ENCODE data around the gene TXNRD2. TPM values are rescaled to one million over a fixed set of nuclear protein-coding genes. Genes with fewer than 3 reads are reported as not detected.

The TXNRD2 gene
- total and polyA plus RNA-seq, 2 experiments from 2014 or later: 11.2 to 12.4 TPM

DNA sequence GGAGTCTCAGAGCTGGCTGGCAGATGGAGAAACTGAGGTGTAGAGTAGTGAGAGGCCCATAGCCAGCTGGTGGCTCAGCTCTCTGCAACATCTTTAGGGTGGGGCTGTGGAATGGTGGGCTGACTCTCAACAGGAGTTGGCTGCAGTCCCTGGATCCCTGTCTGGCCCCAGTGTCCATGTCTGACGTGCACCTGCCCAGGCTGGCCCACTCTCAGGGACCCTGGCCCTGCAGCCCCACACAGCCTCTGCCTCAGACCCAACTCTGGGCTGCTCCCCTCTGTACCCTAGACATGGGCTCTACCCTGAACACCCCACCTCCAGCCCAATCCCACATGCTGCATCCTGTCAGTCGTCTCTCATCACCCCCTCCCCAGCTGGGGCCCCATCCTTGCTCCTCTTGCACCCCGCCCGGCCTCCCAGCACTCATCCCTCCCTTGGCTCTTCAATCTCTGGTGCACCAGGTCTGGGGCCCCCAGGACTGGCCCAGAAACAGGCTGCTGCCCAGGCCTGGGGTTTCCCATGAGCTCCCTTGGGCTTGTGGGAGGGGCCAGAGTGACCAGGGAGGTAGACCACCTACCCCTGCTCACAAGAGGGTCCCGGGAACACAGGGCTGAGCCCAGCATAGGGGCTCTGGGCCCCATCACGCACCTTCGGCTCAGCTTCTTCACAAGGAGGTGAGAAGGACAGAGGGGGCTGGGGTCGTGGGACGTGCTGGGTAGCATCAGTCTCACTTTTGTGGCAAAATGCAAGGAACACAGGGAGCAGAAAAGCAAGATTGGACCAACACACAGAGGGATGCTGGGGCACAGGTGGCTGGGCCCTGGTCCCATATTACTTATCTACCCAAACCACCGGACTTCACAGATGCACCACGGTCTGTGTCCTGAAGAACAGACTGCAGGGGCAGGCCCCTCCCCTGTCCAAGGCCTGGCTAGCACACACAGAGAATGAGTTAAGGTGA is 43.5 kb upstream of the TXNRD2 start:
- peaks cover 8% of the 10 kb centered on the region; the same call in 1 of the 2 replicates for H3K4me1 ChIP-seq (ENCODE audit: insufficient read depth)
- no peaks in the 10 kb centered on the region for H3K9me2 ChIP-seq (ENCODE audit: insufficient read depth)
- H4K20me1 ChIP-seq (replicated peaks; ENCODE audit: insufficient read depth): no peaks in the 10 kb centered on the region; the same call in 1 of the 2 replicates
- peaks cover 9% of the 10 kb centered on the region for H3K79me2 ChIP-seq (replicated peaks; ENCODE audit: insufficient read depth)
- peak overlapping the region; percentile 52 for H3K4me3 Mint-ChIP-seq
- no peaks in the 10 kb centered on the region for H3K36me3 ChIP-seq (ENCODE audit: insufficient read depth)
- TF ChIP-seq NANOG (IDR thresholded peaks at IDR 0.05; ENCODE audit: borderline replicate concordance) (no peak), CREB1 (CRISPR knock-in tag; IDR thresholded peaks at IDR 0.05; ENCODE audit: low read depth) (no peak), JUNB (IDR thresholded peaks at IDR 0.05; ENCODE audit: unreplicated experiment) (no peak), ZNF331 (CRISPR knock-in tag; IDR thresholded peaks at IDR 0.05; ENCODE audit: low read depth) (no peak), STAT1 (IDR thresholded peaks at IDR 0.05; ENCODE audit: unreplicated experiment) (no peak), ZNF114 (CRISPR knock-in tag; IDR thresholded peaks at IDR 0.05) (no peak)
- TF ChIP-seq, protein P1, sequence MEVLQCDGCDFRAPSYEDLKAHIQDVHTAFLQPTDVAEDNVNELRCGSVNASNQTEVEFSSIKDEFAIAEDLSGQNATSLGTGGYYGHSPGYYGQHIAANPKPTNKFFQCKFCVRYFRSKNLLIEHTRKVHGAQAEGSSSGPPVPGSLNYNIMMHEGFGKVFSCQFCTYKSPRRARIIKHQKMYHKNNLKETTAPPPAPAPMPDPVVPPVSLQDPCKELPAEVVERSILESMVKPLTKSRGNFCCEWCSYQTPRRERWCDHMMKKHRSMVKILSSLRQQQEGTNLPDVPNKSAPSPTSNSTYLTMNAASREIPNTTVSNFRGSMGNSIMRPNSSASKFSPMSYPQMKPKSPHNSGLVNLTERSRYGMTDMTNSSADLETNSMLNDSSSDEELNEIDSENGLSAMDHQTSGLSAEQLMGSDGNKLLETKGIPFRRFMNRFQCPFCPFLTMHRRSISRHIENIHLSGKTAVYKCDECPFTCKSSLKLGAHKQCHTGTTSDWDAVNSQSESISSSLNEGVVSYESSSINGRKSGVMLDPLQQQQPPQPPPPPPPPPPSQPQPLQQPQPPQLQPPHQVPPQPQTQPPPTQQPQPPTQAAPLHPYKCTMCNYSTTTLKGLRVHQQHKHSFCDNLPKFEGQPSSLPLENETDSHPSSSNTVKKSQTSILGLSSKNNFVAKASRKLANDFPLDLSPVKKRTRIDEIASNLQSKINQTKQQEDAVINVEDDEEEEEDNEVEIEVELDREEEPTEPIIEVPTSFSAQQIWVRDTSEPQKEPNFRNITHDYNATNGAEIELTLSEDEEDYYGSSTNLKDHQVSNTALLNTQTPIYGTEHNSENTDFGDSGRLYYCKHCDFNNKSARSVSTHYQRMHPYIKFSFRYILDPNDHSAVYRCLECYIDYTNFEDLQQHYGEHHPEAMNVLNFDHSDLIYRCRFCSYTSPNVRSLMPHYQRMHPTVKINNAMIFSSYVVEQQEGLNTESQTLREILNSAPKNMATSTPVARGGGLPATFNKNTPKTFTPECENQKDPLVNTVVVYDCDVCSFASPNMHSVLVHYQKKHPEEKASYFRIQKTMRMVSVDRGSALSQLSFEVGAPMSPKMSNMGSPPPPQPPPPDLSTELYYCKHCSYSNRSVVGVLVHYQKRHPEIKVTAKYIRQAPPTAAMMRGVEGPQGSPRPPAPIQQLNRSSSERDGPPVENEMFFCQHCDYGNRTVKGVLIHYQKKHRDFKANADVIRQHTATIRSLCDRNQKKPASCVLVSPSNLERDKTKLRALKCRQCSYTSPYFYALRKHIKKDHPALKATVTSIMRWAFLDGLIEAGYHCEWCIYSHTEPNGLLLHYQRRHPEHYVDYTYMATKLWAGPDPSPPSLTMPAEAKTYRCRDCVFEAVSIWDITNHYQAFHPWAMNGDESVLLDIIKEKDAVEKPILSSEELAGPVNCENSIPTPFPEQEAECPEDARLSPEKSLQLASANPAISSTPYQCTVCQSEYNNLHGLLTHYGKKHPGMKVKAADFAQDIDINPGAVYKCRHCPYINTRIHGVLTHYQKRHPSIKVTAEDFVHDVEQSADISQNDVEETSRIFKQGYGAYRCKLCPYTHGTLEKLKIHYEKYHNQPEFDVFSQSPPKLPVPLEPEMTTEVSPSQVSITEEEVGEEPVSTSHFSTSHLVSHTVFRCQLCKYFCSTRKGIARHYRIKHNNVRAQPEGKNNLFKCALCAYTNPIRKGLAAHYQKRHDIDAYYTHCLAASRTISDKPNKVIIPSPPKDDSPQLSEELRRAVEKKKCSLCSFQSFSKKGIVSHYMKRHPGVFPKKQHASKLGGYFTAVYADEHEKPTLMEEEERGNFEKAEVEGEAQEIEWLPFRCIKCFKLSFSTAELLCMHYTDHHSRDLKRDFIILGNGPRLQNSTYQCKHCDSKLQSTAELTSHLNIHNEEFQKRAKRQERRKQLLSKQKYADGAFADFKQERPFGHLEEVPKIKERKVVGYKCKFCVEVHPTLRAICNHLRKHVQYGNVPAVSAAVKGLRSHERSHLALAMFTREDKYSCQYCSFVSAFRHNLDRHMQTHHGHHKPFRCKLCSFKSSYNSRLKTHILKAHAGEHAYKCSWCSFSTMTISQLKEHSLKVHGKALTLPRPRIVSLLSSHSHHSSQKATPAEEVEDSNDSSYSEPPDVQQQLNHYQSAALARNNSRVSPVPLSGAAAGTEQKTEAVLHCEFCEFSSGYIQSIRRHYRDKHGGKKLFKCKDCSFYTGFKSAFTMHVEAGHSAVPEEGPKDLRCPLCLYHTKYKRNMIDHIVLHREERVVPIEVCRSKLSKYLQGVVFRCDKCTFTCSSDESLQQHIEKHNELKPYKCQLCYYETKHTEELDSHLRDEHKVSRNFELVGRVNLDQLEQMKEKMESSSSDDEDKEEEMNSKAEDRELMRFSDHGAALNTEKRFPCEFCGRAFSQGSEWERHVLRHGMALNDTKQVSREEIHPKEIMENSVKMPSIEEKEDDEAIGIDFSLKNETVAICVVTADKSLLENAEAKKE (CRISPR knock-in tag; IDR thresholded peaks at IDR 0.05): no peak
- TF ChIP-seq, protein P2, sequence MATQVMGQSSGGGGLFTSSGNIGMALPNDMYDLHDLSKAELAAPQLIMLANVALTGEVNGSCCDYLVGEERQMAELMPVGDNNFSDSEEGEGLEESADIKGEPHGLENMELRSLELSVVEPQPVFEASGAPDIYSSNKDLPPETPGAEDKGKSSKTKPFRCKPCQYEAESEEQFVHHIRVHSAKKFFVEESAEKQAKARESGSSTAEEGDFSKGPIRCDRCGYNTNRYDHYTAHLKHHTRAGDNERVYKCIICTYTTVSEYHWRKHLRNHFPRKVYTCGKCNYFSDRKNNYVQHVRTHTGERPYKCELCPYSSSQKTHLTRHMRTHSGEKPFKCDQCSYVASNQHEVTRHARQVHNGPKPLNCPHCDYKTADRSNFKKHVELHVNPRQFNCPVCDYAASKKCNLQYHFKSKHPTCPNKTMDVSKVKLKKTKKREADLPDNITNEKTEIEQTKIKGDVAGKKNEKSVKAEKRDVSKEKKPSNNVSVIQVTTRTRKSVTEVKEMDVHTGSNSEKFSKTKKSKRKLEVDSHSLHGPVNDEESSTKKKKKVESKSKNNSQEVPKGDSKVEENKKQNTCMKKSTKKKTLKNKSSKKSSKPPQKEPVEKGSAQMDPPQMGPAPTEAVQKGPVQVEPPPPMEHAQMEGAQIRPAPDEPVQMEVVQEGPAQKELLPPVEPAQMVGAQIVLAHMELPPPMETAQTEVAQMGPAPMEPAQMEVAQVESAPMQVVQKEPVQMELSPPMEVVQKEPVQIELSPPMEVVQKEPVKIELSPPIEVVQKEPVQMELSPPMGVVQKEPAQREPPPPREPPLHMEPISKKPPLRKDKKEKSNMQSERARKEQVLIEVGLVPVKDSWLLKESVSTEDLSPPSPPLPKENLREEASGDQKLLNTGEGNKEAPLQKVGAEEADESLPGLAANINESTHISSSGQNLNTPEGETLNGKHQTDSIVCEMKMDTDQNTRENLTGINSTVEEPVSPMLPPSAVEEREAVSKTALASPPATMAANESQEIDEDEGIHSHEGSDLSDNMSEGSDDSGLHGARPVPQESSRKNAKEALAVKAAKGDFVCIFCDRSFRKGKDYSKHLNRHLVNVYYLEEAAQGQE (IDR thresholded peaks at IDR 0.05; ENCODE audit: unreplicated experiment): no peak
- TF ChIP-seq, protein P3, sequence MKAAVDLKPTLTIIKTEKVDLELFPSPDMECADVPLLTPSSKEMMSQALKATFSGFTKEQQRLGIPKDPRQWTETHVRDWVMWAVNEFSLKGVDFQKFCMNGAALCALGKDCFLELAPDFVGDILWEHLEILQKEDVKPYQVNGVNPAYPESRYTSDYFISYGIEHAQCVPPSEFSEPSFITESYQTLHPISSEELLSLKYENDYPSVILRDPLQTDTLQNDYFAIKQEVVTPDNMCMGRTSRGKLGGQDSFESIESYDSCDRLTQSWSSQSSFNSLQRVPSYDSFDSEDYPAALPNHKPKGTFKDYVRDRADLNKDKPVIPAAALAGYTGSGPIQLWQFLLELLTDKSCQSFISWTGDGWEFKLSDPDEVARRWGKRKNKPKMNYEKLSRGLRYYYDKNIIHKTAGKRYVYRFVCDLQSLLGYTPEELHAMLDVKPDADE (IDR thresholded peaks at IDR 0.05): no peak
- no peaks in the 10 kb centered on the region for H3K27me3 ChIP-seq (ENCODE audit: insufficient read depth)
- peaks cover 4% of the 10 kb centered on the region; the same call in 2 of the 3 replicates for H3K36me3 Mint-ChIP-seq (ENCODE audit: low read depth)
- DNase-seq (ENCODE audit: low spot score): no peak
- no peaks in the 10 kb centered on the region for H3F3A ChIP-seq (replicated peaks; ENCODE audit: low read depth)
- no peaks in the 10 kb centered on the region for H3K9me3 Mint-ChIP-seq
- H3K27me3 Mint-ChIP-seq (ENCODE audit: insufficient read depth, low read depth, poor library complexity): peaks cover 7% of the 10 kb centered on the region
- no peak overlapping the region for H3K27ac Mint-ChIP-seq
- H2AFZ ChIP-seq: no peak overlapping the region
- no peak overlapping the region for H3K27ac ChIP-seq (ENCODE audit: low read depth)
- H3K4me3 ChIP-seq: no peak overlapping the region
- H3K4me2 ChIP-seq: peak overlapping the region; percentile 92
- H3K4me1 Mint-ChIP-seq: peaks cover 3% of the 10 kb centered on the region; the same call in 2 of the 3 replicates
- ATAC-seq: no peak
